T-helper 22 cell (primary cell): ENCODE results near the gene HEMGN.
A peak's percentile ranks its signal among the peaks of the same experiment; 100 is the strongest.

Source experiments
- DNase-seq: peaks from one replicate; pipeline ENCODE4 v3.0.0-alpha.2; 2020; ENCODE audit warnings: low read depth

The HEMGN gene

DNA sequence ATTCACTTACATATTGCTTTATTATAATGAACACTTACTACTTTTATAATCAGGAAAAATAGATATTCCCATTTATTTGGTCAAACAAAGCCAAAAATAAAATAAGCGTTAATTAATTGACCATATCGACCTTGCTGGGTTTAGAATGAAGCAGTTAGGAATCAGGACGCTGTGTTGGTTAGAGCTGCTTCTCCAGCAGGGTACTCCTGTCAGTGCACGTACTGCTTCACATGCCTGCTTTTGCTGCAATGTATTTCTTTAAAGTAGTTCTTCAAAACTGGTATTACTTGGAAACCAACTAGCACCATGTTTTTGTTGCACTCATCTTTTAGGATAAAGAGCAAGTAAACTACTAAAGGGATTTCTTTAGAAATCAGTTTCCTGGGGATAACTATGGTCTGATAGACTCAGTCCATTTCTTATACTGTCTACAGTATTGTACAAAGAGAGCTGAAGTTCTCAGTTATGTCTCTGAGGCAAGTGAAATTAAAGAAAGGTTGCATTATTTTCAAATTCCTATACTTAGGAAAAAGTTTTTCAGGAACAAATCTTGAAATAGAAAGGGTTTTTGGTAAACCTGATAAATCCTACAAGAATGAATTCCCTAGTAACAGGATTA lies 8.9 kb downstream of the HEMGN start:
- DNase-seq = no peak

DNA sequence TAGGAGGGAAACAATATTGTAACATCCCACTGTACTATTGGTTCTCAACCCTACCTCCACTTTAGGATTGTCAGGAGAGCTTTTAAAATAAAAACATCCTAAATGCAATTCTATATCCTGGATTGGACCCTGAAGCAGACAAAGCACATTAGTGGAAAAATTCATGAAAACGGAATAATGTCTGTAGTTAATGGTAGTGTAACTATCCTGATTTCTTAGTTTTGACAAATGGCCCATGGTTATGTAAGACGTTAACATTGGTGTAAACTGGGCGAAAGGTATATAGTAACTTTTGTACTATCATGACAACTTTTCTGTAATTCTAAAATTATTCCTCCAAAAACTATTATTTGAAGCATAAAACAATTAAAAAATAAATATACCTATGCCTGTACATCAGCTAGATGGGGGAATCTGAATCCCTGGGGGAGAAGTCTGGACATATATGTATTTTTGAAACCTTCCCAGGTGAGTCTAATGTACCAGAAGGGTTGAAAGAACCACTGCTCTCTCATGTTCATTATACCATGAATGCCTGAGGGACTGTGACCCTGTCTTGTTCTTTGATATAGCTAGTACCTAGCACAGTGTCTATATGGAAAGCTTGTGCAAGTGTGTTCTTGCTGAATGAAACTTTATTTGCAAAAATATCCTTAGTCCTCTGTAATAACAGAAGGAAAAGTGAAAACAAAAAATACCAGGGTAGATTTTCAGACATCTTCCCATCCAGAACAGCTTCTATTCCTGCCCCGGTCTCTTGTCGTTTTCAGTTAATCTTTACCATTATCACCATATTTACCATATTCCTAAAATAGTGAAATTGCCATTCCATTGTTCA lies 12.3 kb downstream of the HEMGN start:
- no peak for DNase-seq

- no peak for DNase-seq
These were observed 13.6 kb downstream of the HEMGN start for GRCh38 chr9:97924386-97924785.

DNA sequence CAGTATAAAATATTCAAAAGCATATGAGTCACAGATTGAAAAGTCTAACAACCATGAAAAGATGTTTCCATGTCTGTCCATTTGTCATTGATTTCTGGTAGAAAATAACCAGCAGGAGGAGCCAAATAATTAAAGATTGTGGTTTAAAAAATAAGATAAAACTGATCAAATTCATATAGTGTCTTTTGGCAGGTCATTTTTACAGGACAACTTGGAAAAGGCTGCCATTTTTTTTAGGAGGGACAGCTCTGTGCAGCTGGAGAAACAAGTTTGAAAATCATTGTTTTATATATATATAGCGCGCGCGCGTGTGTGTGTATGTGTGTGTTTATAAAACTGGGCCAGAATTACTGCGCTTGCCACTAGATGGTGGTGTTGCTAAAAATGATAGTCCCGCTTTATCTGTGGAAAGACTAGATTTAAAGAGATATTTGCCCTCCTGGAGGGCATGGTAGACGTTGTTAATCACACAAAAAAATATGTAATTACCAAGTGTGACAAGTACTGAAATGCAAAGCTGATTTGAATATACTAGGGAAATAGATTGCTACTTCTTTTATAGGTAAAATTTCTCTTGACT lies 14.4 kb downstream of the HEMGN start:
- peak; percentile 45 for DNase-seq

DNA sequence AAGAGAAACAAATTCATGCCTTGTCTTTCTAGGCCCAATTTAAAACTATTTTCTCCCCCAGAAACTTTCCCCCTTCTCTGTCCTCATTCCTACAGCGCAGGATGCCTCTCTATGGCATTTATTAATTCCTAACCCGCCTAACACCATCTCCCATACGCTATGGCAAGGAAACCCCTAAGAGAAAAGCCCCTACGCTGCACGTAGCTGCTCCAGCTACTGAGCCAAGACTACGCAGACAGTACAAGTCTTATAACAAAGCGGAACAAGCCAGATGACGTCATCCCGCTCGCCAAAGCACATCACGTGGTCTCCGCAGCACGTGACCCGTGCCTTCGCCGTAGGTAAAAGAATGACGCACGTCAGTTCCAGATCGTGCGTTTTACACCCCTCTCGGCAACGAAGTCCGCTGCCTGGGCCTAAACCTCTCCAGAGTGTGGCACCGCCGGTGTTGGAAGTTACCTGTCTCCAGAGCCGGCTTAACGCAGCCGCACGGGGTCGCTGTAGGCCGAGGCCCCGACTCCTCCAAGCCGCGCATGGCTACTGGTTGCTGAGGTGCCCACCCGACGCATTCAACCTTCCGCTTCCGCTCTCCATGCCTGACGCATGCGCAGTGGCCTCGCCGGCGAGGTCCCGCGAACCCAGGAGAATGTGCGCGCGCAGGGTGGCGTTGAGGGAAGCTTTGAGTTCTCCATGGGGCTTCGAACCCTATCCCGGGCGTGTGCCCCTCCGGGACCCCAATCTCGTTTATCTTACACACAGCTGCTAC lies 15.8 kb downstream of the HEMGN start, which contains the start of gene TRMO:
Gene TRMO (minus strand): TSS at position 542 of the 766 bp plus-strand sequence. CDS start 7 bp downstream, at position 535.
- DNase-seq = peak; percentile 94

DNA sequence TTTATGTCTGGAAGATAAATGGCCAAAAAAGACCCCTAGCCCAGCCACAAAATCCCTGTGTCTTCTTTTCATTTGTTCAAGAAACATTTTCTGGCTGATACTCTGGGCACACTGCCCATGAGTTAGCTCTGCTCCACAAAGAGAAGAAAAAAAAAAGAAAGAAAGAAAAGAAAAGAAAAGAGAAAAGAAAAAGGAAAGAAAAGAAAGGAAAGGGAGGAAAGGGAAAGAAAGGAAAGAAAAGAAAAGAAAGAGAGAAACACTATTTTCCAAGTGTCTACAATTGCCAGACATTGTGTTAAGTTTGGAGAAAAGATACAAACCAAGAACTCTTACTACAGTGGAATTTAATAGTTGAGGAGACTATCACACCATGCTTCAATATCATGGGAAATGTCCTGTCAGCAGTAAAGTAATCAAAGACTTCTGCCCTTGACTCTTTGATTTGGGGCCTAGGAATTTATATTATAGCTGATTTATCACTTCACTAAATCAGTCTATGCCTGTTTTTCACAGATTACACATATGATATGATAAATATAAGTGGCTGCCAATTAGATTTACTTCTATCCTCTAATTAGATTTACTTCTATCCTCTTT lies 18.7 kb downstream of the HEMGN start:
- DNase-seq = no peak

DNA sequence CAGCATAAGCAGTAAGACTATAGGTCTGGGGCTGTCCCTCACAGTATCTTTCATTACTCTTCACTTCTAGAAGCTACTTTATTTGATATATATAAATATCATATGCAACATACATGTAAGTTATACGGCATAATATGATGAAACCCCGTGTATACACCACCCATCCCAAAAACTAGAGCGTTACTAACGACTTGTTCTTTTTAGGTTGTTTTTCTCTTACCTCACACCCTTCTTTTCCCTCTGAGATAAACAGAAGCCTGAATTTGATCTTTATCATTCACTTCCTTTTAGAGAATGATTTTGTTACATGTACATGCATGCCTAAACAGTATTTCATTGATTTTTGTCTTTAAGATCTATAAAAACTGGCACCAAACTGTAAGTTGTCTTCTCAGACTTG lies 19.4 kb downstream of the HEMGN start:
- DNase-seq = no peak

DNA sequence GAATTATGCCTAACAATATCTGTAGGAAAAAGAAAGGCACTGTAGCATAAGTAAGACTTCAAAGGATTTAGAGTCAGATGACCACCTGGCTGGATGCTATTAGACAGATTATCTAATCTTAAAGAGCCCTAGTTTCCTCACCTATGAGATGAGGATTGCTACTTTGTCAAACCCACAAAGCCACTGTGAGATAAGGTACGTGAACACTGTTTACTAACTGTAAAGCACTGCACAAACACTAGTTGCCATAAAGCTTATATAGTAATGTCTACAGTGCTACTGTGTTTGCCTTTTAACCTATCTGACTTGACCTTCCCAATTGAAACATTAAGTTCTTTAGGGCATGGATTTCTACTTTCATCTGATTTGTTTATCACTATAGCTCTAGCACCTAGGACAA lies 26.0 kb downstream of the HEMGN start:
- no peak for DNase-seq

DNA sequence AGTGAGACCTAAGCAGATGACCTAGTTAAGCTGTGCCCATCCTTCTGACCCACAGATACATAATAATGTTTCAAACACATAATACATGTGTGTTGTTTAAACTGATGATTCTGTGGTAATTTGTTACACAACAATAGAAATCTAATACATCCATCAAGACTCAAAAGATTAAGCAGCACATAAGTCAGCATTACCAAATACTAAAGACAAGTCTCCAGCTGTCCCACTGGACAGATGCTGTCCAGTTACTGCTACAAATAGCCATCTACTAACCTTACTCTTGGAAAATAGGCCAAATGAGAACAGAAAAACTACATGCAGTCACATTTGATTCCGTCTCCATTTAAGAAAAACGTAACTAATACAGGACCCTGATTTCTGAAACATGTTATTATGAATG lies 26.4 kb downstream of the HEMGN start:
- no peak for DNase-seq

GRCh38 chr9:97910357-97910756 lies 27.6 kb downstream of the HEMGN start:
- no peak for DNase-seq

- no peak for DNase-seq
These were observed 29.3 kb downstream of the HEMGN start for GRCh38 chr9:97908705-97909104.

GRCh38 chr9:97907632-97908031 lies 30.3 kb downstream of the HEMGN start:
- DNase-seq = no peak

GRCh38 chr9:97907046-97907445 lies 30.9 kb downstream of the HEMGN start:
- DNase-seq = peak; percentile 23

- DNase-seq = peak; percentile 71
These were observed 31.6 kb downstream of the HEMGN start for GRCh38 chr9:97906236-97906831.

DNA sequence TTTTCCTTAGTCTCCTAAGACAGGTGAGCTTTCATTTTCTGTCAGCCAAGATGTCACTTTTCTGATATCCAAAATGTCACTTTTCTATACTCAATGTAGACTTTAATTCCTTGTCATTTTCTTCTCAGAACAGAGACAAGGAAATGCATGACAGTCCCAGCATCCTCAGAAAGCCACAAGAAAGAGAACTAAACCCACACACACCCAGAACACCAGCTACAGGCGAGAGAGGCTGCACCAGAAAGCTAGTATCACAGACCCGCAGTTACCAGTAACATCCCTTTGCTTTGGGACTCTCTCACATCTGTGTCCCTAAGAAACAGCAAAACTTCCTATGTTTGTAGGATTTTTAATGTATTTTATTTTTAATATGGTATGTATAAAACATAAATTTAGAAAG lies 32.7 kb downstream of the HEMGN start:
- peak; percentile 61 for DNase-seq

GRCh38 chr9:97904725-97905124 lies 33.2 kb downstream of the HEMGN start:
- peak; percentile 43 for DNase-seq

DNA sequence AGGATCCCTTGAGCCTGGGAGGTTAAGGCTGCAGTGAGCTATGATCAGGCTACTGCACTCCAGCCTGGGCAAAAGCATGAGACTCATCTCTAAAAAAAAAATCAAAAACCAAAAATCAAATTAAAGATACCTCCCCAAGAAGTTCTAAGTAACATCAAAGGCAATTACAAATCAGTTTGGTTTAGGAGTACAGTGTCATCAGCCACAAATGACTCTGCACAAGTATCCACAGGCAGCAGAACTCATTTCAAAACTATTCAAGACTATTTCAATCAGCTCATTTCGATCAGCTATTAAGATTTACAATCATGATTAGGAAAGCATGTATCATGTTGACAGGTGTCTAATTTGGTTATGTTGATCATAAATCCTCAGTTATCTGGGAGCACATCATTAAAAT lies 34.8 kb downstream of the HEMGN start:
- no peak for DNase-seq

- DNase-seq = no peak
These were observed 37.0 kb downstream of the HEMGN start for GRCh38 chr9:97900738-97901565.

DNA sequence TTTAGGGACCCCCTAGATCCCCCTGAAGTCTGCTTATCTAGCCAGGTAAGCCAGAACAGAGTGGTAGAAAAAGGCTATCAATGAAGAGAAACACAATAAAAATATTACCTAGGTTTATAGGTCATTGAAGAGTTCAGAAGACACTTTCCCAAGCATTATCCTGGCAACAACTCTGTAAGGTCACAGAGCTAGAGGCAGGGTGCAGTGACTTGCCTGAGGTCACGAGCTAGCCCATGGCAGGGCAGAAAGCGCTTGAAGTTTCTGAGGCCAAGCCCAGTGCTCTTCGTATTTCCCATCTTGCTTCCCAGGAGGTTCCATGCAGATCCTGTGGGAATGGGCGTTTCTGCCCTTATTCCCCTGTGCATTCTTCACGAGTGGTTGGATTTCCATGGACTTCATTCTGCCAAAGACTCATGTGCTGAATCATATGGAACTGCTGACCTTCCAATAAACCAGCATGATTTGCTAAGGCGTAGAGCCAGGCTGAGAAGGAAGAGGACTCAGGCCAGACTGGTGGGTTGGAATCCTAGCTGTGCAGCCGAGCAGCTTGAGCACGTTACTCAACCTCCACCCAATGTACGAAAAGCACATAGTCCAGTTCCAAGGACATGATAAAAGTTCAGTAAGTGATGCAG lies 37.8 kb downstream of the HEMGN start:
- DNase-seq = no peak

GRCh38 chr9:97895695-97896332 lies 42.2 kb downstream of the HEMGN start:
- no peak for DNase-seq
